Posterior cingulate gyrus (tissue), 11 donors: Measurements from ENCODE around the gene ADAMTS17.

ENCODE experiments used
- DNase-seq, 10 donors: peaks; one replicate each; pipeline versions ENCODE4 v3.0.0 to v3.0.0-alpha.2; 2020 to 2021; ENCODE audit warnings: mixed read lengths in 3 of 10
- intact Hi-C: fragments of 100-400 bp; cut with DNase I; formaldehyde crosslinking; loops from one replicate; pipeline ENCODE4 v1.15.1; 2023

ADAMTS17 gene

DNA sequence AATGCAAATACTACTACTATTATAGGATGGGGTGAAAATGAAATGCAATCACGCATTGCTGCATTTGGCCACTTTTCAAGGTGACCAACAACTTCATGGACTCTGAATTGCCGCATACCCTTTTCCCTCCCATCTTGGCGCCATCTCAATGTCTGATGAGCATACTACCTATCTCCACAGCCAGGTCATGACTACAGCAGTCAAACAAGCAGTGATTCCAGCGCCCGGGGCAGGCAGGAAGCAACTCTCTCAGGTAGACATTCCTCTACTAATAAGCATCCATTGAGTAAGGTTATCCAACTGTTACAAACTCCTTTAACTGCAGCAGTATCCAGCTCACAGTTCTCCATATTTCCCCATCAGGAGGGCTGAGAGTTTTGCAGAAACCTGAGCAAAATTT is 155.4 kb downstream of the ADAMTS17 start:
- intact Hi-C loops: no loop called here
- no peak for DNase-seq

DNA sequence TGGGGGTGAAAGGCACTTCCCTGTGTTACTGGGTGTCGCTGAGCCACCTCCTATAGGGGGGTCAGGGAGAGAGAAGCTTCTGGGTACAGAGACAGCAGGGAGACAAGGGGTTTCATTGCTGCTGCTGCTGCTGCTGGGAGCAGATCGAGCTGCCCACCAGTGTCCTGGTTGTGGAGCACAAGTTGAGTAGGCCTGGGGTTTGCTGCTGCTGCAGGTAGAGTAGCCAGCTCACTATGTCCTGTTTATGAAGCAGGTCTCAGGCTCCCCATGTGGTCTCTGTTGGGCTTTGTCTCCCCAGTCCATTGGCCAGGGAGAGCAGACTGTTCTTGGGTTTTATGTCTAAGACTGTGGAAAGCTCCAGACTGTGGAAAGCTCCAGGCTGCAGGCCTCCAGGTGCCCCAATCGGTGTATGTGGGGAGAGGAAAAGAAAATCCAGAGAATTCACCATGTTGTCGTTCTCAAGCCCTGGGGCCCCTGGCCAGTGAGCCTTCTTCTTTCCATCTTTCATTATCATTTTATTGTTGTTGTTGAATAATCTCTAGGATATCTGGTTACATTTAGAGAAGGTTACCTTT is 157.8 kb downstream of the ADAMTS17 start:
- intact Hi-C loops: no loop called here
- DNase-seq: no peak

GRCh38 chr15:100180921-100181320 is 160.9 kb downstream of the ADAMTS17 start:
- intact Hi-C loops: no loop called here
- no peak for DNase-seq

DNA sequence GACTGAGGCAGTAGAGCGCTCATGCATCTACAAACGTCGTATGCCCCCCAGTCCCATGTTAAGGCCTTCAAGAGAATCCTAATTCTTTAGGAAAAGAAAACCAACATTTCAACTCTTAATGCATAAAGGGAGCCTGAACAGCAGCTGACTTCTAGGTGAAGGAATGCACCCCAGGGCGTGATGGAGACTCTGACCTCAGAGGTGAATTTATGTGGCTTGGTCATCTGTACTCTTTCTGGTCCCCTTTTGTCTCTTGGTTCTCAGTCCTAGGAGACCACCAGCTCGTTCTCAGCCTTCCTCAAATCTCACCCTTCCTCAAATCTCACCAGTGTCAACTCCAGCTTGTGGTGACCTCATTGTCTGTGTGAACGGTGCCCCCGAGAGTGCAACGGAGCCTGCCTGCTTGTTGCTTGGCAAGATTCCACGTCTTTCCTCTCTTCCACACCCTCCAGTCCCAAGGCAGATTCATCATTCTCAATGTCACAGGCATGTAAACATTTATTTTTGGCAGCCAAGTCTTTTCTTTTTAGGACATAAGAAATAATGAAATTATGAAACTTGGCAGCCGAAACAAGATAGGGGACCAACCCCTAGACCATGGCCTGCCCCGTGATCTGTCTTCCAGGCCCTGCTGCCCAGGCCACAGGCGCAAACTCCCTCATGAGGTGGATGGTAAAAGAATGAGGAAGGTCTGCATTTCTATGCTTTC is 166.2 kb downstream of the ADAMTS17 start:
- no peak for DNase-seq
- intact Hi-C loops: no loop called here

GRCh38 chr15:100174904-100175275 is 166.9 kb downstream of the ADAMTS17 start:
- intact Hi-C loops: no loop called here
- DNase-seq: no peak

GRCh38 chr15:100174159-100174903 is 167.4 kb downstream of the ADAMTS17 start:
- DNase-seq: no peak
- intact Hi-C loops: no loop called here

GRCh38 chr15:100172356-100173024 is 169.3 kb downstream of the ADAMTS17 start:
- intact Hi-C loops: no loop called here
- DNase-seq: no peak

DNA sequence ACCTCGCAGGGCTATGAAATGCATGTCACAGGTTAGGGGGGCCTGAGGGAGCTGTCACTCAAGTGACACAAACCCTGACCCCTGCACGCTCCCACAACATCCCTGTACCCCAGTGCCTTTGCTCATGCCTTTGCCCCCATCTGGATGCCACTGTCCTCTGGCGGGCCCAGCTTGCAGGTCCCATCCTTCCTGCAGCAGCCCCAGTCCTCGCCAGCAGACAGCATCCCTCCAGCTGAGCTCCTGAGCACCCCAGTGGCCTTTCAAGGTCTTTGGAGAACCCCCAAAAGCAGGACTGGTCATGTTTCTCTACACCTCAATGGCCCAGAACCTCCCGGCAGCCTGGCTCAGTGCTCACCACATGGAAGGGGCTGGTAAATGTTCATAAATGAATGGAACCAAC is 170.4 kb downstream of the ADAMTS17 start:
- DNase-seq: no peak
- intact Hi-C loops: no loop called here

DNA sequence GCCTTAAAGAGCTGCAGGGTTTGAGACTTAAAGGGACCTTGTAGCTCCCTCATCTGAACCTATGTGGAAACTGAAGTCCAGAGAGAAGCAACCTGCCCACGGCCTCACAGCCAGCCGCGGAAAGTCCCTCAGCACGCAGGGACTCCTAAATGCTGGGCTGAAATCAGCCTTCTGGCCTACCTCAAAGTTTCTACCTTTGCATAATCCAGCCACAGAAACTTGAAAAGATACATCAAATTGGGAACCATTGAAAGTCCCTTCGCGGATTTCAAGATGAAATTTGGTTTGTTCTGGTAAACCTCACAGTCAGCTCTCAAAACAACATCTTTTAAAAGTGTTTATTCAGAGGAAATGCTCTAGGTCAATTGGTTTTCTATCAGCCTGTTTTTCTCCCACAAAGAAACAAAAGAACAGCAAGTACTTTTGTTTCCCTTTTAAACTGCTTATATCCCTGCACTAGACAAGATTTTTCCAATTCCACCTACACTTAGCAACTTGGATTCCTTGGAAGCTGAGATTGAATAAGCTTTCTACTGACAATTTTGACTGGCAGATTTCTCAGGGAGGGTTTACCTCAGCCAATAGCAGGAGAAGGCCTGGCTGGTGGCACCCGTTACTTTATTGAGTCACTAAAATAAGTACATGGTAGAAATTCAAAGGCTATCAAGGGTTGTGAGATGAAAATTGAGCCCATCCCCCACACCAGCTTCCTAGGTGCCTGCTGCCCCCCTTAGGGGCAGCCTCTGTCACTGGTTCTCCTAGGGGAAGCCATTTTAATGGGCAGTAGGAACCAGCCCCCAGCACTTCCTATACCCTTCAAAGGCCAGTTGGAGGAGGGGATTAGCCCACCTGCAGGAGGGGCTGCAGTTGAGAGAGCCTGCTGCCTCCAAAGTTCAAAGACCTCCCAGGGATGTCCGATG is 171.2 kb downstream of the ADAMTS17 start:
- intact Hi-C loops: no loop called here
- DNase-seq: no peak

DNA sequence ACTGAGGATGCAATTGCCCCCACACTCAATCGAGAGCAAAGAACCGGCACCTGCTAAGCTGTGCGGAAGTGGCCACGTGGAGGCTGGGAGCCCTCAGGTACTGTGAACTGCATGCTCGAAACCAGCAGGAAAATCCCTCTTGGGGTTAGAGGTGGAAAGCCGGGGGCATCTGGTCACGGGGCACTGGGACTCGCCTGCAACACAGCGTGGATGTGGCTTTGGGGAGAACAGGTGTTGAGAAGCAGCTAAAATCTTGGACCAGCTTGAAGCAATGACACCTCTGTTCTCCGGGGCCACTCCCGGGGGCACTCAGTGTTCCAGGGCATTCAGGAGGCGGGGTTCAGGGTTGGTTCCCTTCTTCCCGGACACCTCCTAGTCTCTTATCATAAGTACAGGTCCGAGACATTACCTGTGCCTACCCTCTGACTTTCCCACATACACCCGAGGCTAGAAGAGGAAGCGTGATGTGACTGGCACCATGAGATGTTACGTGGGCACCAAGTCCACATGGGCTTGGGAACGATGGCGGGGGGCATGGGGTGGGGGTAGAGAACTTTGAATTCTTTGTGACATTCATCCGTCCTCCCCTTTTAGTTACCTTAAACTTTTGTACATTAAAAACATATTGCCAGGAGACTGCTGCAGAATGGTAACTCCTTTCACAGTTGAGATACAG is 172.0 kb downstream of the ADAMTS17 start:
- intact Hi-C loops: no loop called here
- DNase-seq: no peak

DNA sequence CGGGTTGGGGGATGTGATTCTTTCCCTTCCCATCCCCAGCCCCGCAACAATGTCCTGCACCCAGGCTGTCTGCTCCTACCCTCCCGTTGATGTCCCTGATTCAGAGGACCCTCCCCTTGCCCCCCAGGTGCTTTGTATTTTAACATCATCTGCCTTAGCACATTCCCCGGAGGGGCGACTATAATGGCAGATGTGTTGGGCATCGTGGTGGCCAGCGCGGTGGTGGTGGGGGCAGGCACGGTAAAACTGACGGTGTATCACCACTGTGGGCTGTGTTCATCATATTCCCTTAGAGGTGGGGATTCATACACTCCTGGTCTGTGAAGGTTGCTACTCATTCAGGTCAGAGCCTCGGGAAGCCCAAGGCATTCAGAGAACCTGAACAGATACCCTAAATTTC is 173.0 kb downstream of the ADAMTS17 start:
- no peak for DNase-seq
- intact Hi-C loops: no loop called here

DNA sequence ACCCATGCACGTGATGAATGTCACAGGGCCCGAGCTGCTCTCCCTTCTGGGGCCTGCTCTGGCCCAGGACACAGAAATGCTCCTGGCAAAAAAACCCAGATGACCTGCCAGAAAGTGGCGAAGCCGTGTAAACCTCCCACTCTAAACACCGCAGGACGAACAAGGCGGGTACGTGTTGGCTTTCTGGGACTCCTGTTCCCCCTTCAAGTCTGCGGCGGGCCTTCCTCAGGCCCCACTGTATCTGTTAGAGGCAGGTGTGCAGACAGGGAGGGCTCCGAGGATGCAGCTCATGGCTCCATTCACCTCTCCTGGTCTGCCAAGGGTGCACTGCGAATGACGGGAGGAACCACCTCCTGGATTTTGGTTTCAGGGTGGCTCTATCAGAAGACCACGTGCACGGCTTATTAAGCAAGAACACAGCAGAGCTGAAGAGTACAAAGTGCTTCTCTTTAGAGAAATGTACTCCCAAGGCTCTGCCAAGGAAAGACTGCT is 173.8 kb downstream of the ADAMTS17 start:
- DNase-seq: no peak
- intact Hi-C loops: no loop called here

GRCh38 chr15:100166313-100166712 is 175.5 kb downstream of the ADAMTS17 start:
- DNase-seq: no peak
- intact Hi-C loops: no loop called here

GRCh38 chr15:100163961-100164360 is 177.8 kb downstream of the ADAMTS17 start:
- DNase-seq: no peak
- intact Hi-C loops: no loop called here

DNA sequence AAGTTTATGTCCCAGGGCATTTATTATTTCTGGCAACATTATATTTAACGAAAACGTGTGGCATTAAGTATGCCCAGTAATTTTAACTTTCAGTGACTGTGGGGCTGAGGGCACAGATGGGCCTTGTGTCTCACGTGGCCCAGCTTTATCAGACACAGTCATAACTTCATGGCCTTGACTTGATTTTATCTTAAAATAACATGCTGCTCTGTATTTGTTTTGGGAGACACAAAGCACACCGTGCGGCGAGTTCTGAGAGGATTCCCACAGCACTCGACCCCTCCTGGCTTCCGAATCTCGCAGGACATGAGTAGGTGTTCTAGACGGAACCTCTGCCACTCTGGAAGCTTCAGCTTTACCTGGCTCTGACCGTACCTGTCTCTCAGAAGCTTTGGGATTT is 180.8 kb downstream of the ADAMTS17 start:
- intact Hi-C loops: no loop called here
- no peak for DNase-seq

GRCh38 chr15:100159436-100159835 is 182.3 kb downstream of the ADAMTS17 start:
- intact Hi-C loops: no loop called here
- no peak for DNase-seq

DNA sequence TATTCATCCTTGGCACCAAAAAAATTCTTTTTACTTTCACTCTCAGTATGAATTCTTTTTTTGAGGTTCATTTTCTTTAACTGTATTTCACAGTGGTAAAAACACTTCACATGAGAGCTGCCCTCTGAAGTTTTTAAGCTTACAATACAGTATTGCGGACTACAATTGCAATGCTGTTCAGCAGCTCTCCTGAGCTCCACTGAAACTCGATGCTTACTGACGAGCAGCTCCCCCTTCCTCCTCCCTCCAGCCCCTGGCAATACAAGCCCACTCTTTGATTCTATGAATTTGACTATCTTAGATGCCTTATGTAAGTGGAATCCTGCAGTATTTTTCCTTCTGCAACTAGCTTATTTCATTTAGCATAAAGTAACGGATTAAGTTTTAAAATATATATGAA is 183.4 kb downstream of the ADAMTS17 start:
- DNase-seq: no peak
- intact Hi-C loops: no loop called here

- intact Hi-C loops: no loop called here
- DNase-seq: no peak
These were observed 185.6 kb downstream of the ADAMTS17 start for GRCh38 chr15:100156201-100156600.

- no peak for DNase-seq
- intact Hi-C loops: no loop called here
These were observed 187.4 kb downstream of the ADAMTS17 start for GRCh38 chr15:100154338-100154737.

- DNase-seq: peak in 3 of 10 donors; percentile 21 to 82 (median 30)
- intact Hi-C loops: no loop called here
These were observed 189.3 kb downstream of the ADAMTS17 start for GRCh38 chr15:100152463-100152862.
